Peyer's patch (tissue), 4 donors: ENCODE measurements around the gene IL1F10.

Experiments
- CTCF ChIP-seq, 6 experiments: fragments of 450-650 bp in 4 of 6; fragments of 200-600 bp in 2 of 6; sonication (generic) in 1 of 6; IDR thresholded peaks; one replicate each; pipeline ENCODE4 v1.5.1; 2017 to 2019; ENCODE audit warnings: antibody characterized with exemption in 6 of 6, mild to moderate bottlenecking in 3 of 6, moderate library complexity in 1 of 6
- POLR2A ChIP-seq, 2 donors: fragments of 450-650 bp; IDR thresholded peaks; one replicate each; pipeline ENCODE4 v1.5.1; 2017; ENCODE audit warnings: antibody characterized with exemption in 2 of 2, mild to moderate bottlenecking in 2 of 2, moderate library complexity in 2 of 2

- TF ChIP-seq POLR2A (IDR thresholded peaks at IDR 0.05) = no peak
- TF ChIP-seq CTCF (IDR thresholded peaks at IDR 0.05) = no peak
These were observed 28.1 kb upstream of the IL1F10 start for GRCh38 chr2:113039719-113040118.
